Aortic smooth muscle cell (primary cell): Measurements from ENCODE around the gene KRT85. TPM values are rescaled to one million over a fixed set of nuclear protein-coding genes. Genes with fewer than 3 reads are reported as not detected.

Experiments used
- total RNA-seq: library from RNA; depleted of rRNA; stranded (reverse); fragments of >200 nt; gene quantifications from 2 replicates; pipeline ENCODE4 v1.2.3, GENCODE V29; 2014

KRT85 gene
- total RNA-seq, result not detected in 2 replicates

DNA sequence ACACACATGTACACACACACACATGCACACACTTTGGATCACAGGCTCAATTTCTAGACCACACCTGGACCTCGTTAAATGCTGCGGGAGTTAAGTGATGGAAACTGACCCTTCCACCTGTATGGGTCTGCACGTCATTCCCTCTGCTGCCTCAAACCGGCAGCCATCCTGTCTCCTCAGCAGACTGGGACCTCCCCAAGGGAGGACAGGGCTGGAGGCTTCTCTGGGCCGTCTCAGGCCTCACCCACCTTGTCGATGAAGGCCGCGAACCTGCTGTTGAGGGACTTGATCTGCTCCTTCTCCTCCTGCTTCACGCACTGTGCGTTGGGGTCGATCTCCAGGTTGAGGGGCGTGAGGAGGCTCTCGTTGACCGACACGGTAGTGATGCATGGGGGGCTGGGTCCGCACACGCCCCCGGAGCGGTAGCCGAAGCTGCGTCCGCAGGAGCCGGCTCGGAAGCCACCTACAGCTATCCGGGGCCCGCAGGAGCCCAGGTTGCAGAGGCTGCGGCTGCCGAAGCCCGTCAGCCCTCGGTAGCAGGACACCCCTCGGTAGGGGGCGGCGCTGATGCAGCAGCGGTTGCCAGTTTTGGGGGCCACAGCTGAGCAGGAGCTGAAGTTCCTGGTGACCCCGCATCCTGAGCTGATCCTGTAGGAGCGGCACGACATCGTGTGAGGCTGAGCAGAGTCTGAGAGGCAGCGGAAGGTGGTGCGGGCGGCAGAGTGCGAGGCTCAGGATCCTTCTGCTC lies at the start of gene KRT85:
Gene KRT85, minus strand, starts transcription at position 744 of the 748 bp plus-strand sequence. Its CDS starts 76 bp downstream, at position 668.

DNA sequence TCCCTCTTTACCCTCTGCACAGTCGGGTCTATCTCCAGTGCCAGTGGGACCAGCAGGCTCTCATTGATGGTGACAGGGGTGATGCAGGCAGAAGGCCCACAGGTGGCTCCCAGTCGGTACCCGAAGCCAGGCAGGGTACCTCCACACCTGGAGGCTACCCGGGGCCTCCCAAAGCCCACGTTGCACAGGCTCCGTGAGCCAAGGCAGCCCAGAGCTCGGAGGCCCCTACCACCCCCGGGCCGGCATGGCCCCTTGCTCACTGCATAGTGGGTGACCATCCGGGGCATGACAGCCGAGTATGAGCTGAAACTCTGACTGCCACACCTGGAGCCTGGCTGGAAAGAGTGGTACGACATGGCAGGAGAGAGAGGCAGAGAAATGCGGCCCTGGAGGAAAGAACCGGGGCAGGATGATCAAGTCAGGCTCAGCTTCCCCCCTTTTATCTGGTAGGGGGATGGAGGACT lies 38.7 kb upstream of the KRT85 start, which contains the start of gene KRT82:
Gene KRT82, minus strand, starts transcription at position 414 of the 464 bp plus-strand sequence. Its CDS starts 58 bp downstream, at position 356.

GRCh38 chr12:52385226-52385702 lies 18.0 kb upstream of the KRT85 start, which contains the start of gene KRT84:
Gene KRT84 (minus strand): TSS chr12:52385652. CDS start chr12:52385585, 67 bp downstream.

GRCh38 chr12:52320784-52321400 lies 46.4 kb downstream of the KRT85 start, which contains the start of gene KRT83:
Gene KRT83 (minus strand): TSS chr12:52321398. CDS start chr12:52321335, 63 bp downstream.

Other genes starting within 250 kb of the KRT85 start
- gene KRT80, start 175.5 kb downstream of the KRT85 start, total RNA-seq, result 0.13 and 0.62 TPM in 2 replicates
- gene KRT7, start 134.2 kb downstream of the KRT85 start, total RNA-seq, result 0.66 and 2.2 TPM in 2 replicates
- gene KRT86, start 92.8 kb downstream of the KRT85 start, total RNA-seq, result under 0.01 and 0.81 TPM in 2 replicates
- gene KRT81, start 75.9 kb downstream of the KRT85 start, total RNA-seq, result not detected in 2 replicates
- not detected in 2 replicates for gene KRT83, start 46.1 kb downstream of the KRT85 start, total RNA-seq
- not detected in 2 replicates for gene KRT84, start 18.2 kb upstream of the KRT85 start, total RNA-seq
- not detected in 2 replicates for gene KRT82, start 38.9 kb upstream of the KRT85 start, total RNA-seq
- gene KRT75, start 66.9 kb upstream of the KRT85 start, total RNA-seq, result not detected in 2 replicates
- not detected in 2 replicates for gene KRT6B, start 84.7 kb upstream of the KRT85 start, total RNA-seq
- not detected in 2 replicates for gene KRT6C, start 106.3 kb upstream of the KRT85 start, total RNA-seq
- gene KRT6A, start 125.8 kb upstream of the KRT85 start, total RNA-seq, result 0.19 and 0.66 TPM in 2 replicates
- 0.44 and 0.53 TPM in 2 replicates for gene KRT5, start 152.9 kb upstream of the KRT85 start, total RNA-seq
- gene KRT71, start 185.7 kb upstream of the KRT85 start, total RNA-seq, result not detected in 2 replicates
- not detected in 2 replicates for gene KRT74, start 206.4 kb upstream of the KRT85 start, total RNA-seq
- gene KRT72, start 234.0 kb upstream of the KRT85 start, total RNA-seq, result not detected in 2 replicates